Adrenal gland (tissue), 5 donors: ENCODE results near the gene UCN.
"Not testable (repeated sequence)": the region's sequence is repeated elsewhere in the genome, so short reads cannot be mapped to it uniquely, and the experiment has no call there.

Source experiments
- POLR2A ChIP-seq, 2 donors: fragments of 450-650 bp; IDR thresholded peaks; one replicate each; pipeline ENCODE4 v1.6.1; 2017; ENCODE audit warnings: antibody characterized with exemption in 2 of 2, mild to moderate bottlenecking in 2 of 2, moderate library complexity in 1 of 2
- TF ChIP-seq, protein P1 (sequence below), 6 experiments: fragments of 450-650 bp in 4 of 6; fragments of 200-600 bp in 2 of 6; sonication (generic) in 1 of 6; IDR thresholded peaks; 1 replicate in 5 of 6; 2 replicates in 1 of 6; pipeline versions ENCODE4 v1.5.1 to v1.8.0; 2016 to 2021; ENCODE audit warnings: antibody characterized with exemption in 6 of 6, mild to moderate bottlenecking in 2 of 6, moderate library complexity in 1 of 6
- donor health status: DM: no; HTN: no; CAD: no.

DNA sequence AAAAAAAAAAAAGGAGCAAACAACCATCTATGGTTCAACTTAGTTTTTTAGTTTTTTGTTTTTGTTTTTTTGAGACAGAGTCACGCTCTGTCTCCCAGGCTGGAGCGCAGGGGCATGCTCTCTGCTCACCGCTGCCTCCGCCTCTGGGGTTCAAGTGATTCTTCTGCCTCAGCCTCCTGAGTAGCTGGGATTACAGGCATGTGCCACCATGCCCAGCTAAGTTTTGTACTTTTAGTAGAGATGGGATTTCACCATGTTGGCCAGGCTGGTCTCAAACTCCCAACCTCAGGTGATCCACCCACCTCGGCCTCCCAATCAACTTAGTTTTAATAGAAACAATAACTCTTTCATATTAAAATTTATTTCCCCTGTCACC lies 45.1 kb upstream of the UCN start:
- TF ChIP-seq POLR2A (IDR thresholded peaks at IDR 0.05), result not testable (repeated sequence)
- TF ChIP-seq, protein P1, sequence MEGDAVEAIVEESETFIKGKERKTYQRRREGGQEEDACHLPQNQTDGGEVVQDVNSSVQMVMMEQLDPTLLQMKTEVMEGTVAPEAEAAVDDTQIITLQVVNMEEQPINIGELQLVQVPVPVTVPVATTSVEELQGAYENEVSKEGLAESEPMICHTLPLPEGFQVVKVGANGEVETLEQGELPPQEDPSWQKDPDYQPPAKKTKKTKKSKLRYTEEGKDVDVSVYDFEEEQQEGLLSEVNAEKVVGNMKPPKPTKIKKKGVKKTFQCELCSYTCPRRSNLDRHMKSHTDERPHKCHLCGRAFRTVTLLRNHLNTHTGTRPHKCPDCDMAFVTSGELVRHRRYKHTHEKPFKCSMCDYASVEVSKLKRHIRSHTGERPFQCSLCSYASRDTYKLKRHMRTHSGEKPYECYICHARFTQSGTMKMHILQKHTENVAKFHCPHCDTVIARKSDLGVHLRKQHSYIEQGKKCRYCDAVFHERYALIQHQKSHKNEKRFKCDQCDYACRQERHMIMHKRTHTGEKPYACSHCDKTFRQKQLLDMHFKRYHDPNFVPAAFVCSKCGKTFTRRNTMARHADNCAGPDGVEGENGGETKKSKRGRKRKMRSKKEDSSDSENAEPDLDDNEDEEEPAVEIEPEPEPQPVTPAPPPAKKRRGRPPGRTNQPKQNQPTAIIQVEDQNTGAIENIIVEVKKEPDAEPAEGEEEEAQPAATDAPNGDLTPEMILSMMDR (IDR thresholded peaks at IDR 0.05), result not testable (repeated sequence)
